H1 (cell line): Measurements from ENCODE around the gene TCEANC. TPM values are rescaled to one million over a fixed set of nuclear protein-coding genes. Genes with fewer than 3 reads are reported as not detected.

ENCODE experiments used
- SUZ12 ChIP-seq: fragments of 200-600 bp; sonication (generic); IDR thresholded peaks from 2 replicates; pipeline ENCODE4 v1.6.1; 2012; ENCODE audit warnings: mild to moderate bottlenecking, inconsistent platforms, low read length, moderate library complexity, mixed read lengths
- polyA plus RNA-seq, 7 experiments: library from polyadenylated mRNA; depleted of rRNA in 3 of 7; stranded (reverse) in 5 of 7; unstranded in 2 of 7; fragments of >200 nt in 5 of 7; fragments of 200-250 nt in 2 of 7; gene quantifications; 1 replicate in 5 of 7; 2 replicates in 1 of 7; 4 replicates in 1 of 7; pipeline versions ENCODE4 v1.2.1 to v1.2.3, GENCODE V29; 2011 to 2013; ENCODE audit warnings: missing spikeins in 2 of 7, mixed read lengths in 2 of 7
- total RNA-seq: library from RNA; stranded (reverse); fragmentation: NEBNext Ultra II Directional; extraction: Animal tissue kit (Norgen Biotek cat#: 25700); gene quantifications from 2 replicates; pipeline ENCODE4 v1.2.1, GENCODE V29; 2021
- TF ChIP-seq, protein P1 (sequence below), 3 experiments: IDR thresholded peaks; 1 replicate in 2 of 3; 2 replicates in 1 of 3; pipeline versions ENCODE4 v1.5.1 to v1.6.1; 2011; ENCODE audit warnings: low read length in 3 of 3, mild to moderate bottlenecking in 3 of 3, inconsistent platforms in 2 of 3, low read depth in 1 of 3, moderate library complexity in 1 of 3; ENCODE audit not compliant: insufficient read depth in 1 of 3; ENCODE audit errors: control extremely low read depth in 1 of 3

Gene TCEANC
- total and polyA plus RNA-seq, 2 of the 8 experiments (the other 6 are each of a cell fraction or from before 2014, with no cell fraction given) = 0.88 to 2.0 TPM

DNA sequence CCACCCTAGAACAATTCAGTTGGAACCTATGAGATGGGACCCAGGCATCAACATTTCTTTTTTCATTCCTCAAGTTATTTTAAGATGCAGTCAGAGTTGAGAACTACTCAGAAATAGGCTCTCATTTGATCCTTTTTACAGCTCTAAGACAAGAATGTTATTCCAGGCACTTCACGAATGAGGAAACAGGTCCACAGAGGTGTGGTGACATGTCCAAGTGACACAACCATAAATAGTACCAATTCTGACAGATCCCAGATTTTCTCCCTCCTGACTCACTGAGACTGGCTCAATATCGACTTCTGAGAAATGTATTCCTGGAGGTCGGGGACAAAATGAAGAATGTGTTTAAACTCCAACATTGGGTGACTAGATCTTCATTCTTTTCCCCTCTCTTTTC, 11.1 kb downstream of the TCEANC start (continued):
- TF ChIP-seq, protein P1, sequence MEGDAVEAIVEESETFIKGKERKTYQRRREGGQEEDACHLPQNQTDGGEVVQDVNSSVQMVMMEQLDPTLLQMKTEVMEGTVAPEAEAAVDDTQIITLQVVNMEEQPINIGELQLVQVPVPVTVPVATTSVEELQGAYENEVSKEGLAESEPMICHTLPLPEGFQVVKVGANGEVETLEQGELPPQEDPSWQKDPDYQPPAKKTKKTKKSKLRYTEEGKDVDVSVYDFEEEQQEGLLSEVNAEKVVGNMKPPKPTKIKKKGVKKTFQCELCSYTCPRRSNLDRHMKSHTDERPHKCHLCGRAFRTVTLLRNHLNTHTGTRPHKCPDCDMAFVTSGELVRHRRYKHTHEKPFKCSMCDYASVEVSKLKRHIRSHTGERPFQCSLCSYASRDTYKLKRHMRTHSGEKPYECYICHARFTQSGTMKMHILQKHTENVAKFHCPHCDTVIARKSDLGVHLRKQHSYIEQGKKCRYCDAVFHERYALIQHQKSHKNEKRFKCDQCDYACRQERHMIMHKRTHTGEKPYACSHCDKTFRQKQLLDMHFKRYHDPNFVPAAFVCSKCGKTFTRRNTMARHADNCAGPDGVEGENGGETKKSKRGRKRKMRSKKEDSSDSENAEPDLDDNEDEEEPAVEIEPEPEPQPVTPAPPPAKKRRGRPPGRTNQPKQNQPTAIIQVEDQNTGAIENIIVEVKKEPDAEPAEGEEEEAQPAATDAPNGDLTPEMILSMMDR (IDR thresholded peaks at IDR 0.05; ENCODE audit: control extremely low read depth in 1 of 3, insufficient read depth in 1 of 3, low read depth in 1 of 3, low read length in 3 of 3) = no peak
- TF ChIP-seq SUZ12 = no peak
- TF ChIP-seq, all 59 proteins: peak for 0
